ENCODE results near the gene LRRC45.

LRRC45 gene

GRCh38 chr17:82051776-82052637 is 28.9 kb downstream of the LRRC45 start, which contains the start of the genes GPS1 and RFNG:
Gene GPS1 (plus strand): TSS chr17:82051898. CDS start chr17:82051932, 34 bp downstream.
Gene RFNG (minus strand): TSS chr17:82051811. CDS start chr17:82051766, 45 bp downstream.
- DNase-seq (ENCODE audit: low read depth): peak; percentile 85

- DNase-seq (ENCODE audit: low read depth): no peak
Measured at GRCh38 chr17:82052638-82053059, 29.5 kb downstream of the LRRC45 start.

GRCh38 chr17:82053130-82053529 is 30.0 kb downstream of the LRRC45 start:
- DNase-seq (ENCODE audit: low read depth): no peak

GRCh38 chr17:82053556-82054263 is 30.6 kb downstream of the LRRC45 start:
- DNase-seq (ENCODE audit: low read depth): no peak

- DNase-seq (ENCODE audit: low read depth): no peak
Measured at GRCh38 chr17:82054351-82055022, 31.4 kb downstream of the LRRC45 start.

- DNase-seq (ENCODE audit: low read depth): no peak
Measured at GRCh38 chr17:82055023-82055964, 32.2 kb downstream of the LRRC45 start.

- no peak for DNase-seq (ENCODE audit: low read depth)
Measured at GRCh38 chr17:82055965-82056728, 33.0 kb downstream of the LRRC45 start.

GRCh38 chr17:82056729-82057621 is 33.9 kb downstream of the LRRC45 start:
- no peak for DNase-seq (ENCODE audit: low read depth)

GRCh38 chr17:82058230-82058854 is 35.2 kb downstream of the LRRC45 start:
- no peak for DNase-seq (ENCODE audit: low read depth)

GRCh38 chr17:82058855-82059249 is 35.7 kb downstream of the LRRC45 start:
- DNase-seq (ENCODE audit: low read depth): no peak

GRCh38 chr17:82059272-82060000 is 36.3 kb downstream of the LRRC45 start:
- DNase-seq (ENCODE audit: low read depth): no peak

- no peak for DNase-seq (ENCODE audit: low read depth)
Measured at GRCh38 chr17:82060001-82060380, 36.9 kb downstream of the LRRC45 start.

- no peak for DNase-seq (ENCODE audit: low read depth)
Measured at GRCh38 chr17:82060614-82061013, 37.5 kb downstream of the LRRC45 start.

GRCh38 chr17:82061047-82061925 is 38.2 kb downstream of the LRRC45 start:
- DNase-seq (ENCODE audit: low read depth): no peak

- DNase-seq (ENCODE audit: low read depth): no peak
Measured at GRCh38 chr17:82062076-82062983, 39.2 kb downstream of the LRRC45 start.

- DNase-seq (ENCODE audit: low read depth): no peak
Measured at GRCh38 chr17:82062984-82063368, 39.9 kb downstream of the LRRC45 start.

All from activated T-cell treated with anti-CD3 and anti-CD28 coated beads for 48 hours (primary cell).